HepG2 (cell line): Measurements from ENCODE around the gene DCAF7. TPM values are rescaled to one million over a fixed set of nuclear protein-coding genes. Genes with fewer than 3 reads are reported as not detected.

Experiments used
- DPF2 ChIP-seq: sonication (generic); formaldehyde crosslinking; IDR thresholded peaks from 2 replicates; pipeline ENCODE4 v1.4.0; 2020; ENCODE audit warnings: mild to moderate bottlenecking, low read depth, missing genetic modification reagents, borderline replicate concordance
- FOXK2 ChIP-seq: fragments of 450-650 bp; IDR thresholded peaks from 2 replicates; pipeline ENCODE4 v1.6.1; 2016
- KDM2A ChIP-seq: sonication (generic); formaldehyde crosslinking; IDR thresholded peaks from 2 replicates; pipeline ENCODE4 v1.4.0; 2020; ENCODE audit warnings: low read depth, missing genetic modification reagents, borderline replicate concordance
- KMT2A ChIP-seq: sonication (generic); formaldehyde crosslinking; IDR thresholded peaks from 2 replicates; pipeline ENCODE4 v1.4.0; 2020; ENCODE audit warnings: missing genetic modification reagents
- MED1 ChIP-seq: sonication (generic); formaldehyde crosslinking; IDR thresholded peaks from 2 replicates; pipeline ENCODE4 v1.4.0; 2020; ENCODE audit warnings: missing genetic modification reagents
- NFKB2 ChIP-seq: sonication (generic); formaldehyde crosslinking; IDR thresholded peaks from 2 replicates; pipeline ENCODE4 v1.4.0; 2020; ENCODE audit warnings: missing genetic modification reagents, borderline replicate concordance
- RXRB ChIP-seq: IDR thresholded peaks from 2 replicates; pipeline ENCODE4 v1.6.1; 2016; ENCODE audit warnings: borderline replicate concordance, missing genetic modification reagents, missing compliant biosample characterization
- SMARCC2 ChIP-seq: fragments of 450-650 bp; IDR thresholded peaks from 2 replicates; pipeline ENCODE4 v1.6.1; 2017; ENCODE audit warnings: antibody characterized with exemption, mild to moderate bottlenecking
- TBL1XR1 ChIP-seq: fragments of 150-350 bp; IDR thresholded peaks from 2 replicates; pipeline ENCODE4 v1.6.1; 2014; ENCODE audit warnings: borderline replicate concordance, low read length; ENCODE audit not compliant: partially characterized antibody
- ZNF343 ChIP-seq: sonication (generic); formaldehyde crosslinking; IDR thresholded peaks from 2 replicates; pipeline ENCODE4 v1.4.0; 2020; ENCODE audit warnings: mild to moderate bottlenecking, missing genetic modification reagents
- ZNF589 ChIP-seq: sonication (generic); formaldehyde crosslinking; conservative IDR thresholded peaks from 2 replicates; pipeline ENCODE4 v1.8.0; 2022; ENCODE audit warnings: mild to moderate bottlenecking, moderate library complexity, missing genetic modification reagents
- polyA plus RNA-seq, 8 experiments: library from polyadenylated mRNA; depleted of rRNA in 3 of 8; stranded (reverse) in 7 of 8; unstranded in 1 of 8; fragments of >200 nt; fragmentation: Illumina TruSeq in 4 of 8; extraction: Trizol in 4 of 8; gene quantifications; 2 replicates each; pipeline versions ENCODE4 v1.2.1 to v1.2.3, GENCODE V29; 2011 to 2016; ENCODE audit warnings: low read depth in 4 of 8, missing spikeins in 1 of 8, mixed read lengths in 1 of 8; ENCODE audit not compliant: insufficient read depth in 1 of 8
- total RNA-seq, 5 experiments: library from RNA; depleted of rRNA; stranded (reverse); fragments of >200 nt; fragmentation: Illumina TruSeq; extraction: Trizol; gene quantifications; 2 replicates each; pipeline ENCODE4 v1.2.3, GENCODE V29; 2016; ENCODE audit warnings: low read depth in 1 of 5
- TF ChIP-seq, protein P1 (sequence below): sonication (generic); formaldehyde crosslinking; IDR thresholded peaks from 2 replicates; pipeline ENCODE4 v1.4.0; 2020; ENCODE audit warnings: low read depth, missing genetic modification reagents
- TF ChIP-seq, protein P2 (sequence below): sonication (generic); formaldehyde crosslinking; IDR thresholded peaks from 2 replicates; pipeline ENCODE4 v1.4.0; 2020; ENCODE audit warnings: missing genetic modification reagents
- TF ChIP-seq, protein P3 (sequence below): sonication (generic); formaldehyde crosslinking; IDR thresholded peaks from 2 replicates; pipeline ENCODE4 v1.8.0; 2022; ENCODE audit warnings: mild to moderate bottlenecking, missing genetic modification reagents, borderline replicate concordance
- TF ChIP-seq, protein P4 (sequence below): IDR thresholded peaks from 2 replicates; pipeline ENCODE4 v1.6.1; 2016
- TF ChIP-seq, protein P5 (sequence below): sonication (generic); formaldehyde crosslinking; IDR thresholded peaks from 2 replicates; pipeline ENCODE4 v1.8.0; 2022; ENCODE audit warnings: mild to moderate bottlenecking, missing genetic modification reagents, moderate library complexity
- TF ChIP-seq, protein P6 (sequence below): sonication (generic); formaldehyde crosslinking; IDR thresholded peaks from 2 replicates; pipeline ENCODE4 v1.5.0; 2020; ENCODE audit warnings: mild to moderate bottlenecking, missing genetic modification reagents

The DCAF7 gene
- total and polyA plus RNA-seq, 2 of the 13 experiments (the other 11 are each of a cell fraction or from before 2014, with no cell fraction given), result 55.2 to 73.4 TPM

DNA sequence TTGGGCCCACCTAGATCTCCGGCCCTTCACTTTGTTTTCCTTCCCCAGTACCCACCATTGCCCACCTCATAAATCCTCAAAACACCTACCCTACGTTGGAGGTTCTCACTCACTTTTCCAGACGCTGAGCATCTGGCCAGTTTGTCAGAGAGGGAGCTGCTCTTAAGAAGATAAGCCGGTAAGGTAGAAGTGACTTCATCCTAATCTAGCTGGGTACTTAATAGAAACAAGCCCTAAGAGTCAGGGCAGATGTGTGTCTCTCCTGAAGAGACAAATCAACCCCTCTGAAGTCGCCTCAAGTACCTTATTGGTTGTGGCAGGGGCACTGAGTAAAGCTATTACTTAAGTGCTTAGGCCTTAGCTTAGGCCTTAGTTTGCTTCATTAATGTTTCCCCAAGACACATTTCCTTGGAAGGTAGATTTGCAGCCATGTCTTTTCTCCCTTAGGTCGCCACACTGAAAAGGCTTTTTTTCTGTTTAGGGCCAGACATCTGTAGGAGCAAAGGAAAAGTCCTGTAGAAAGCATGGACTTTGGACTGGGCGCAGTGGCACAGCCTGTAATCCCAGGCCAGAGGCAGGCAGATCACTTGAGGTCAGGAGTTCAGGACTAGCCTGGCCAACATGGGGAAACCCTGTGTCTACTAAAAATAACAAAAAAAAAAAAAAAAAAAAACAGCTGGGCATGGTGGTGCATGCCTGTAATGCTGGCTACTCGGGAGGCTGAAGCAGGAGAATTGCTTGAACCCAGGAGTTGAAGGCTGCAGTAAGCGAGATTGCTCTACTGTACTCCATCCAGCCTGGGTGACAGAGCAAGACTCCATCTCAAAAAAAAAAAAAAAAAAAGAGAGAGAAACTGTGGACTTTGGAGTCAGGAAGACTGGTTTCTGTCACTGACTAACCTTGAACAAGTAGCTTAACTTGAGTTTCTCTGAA is 51.4 kb downstream of the DCAF7 start (continued):
- TF ChIP-seq TBL1XR1, result no peak
- no peak for TF ChIP-seq DPF2 (CRISPR knock-in tag)
- TF ChIP-seq NFKB2 (CRISPR knock-in tag), result no peak
- TF ChIP-seq, protein P1, sequence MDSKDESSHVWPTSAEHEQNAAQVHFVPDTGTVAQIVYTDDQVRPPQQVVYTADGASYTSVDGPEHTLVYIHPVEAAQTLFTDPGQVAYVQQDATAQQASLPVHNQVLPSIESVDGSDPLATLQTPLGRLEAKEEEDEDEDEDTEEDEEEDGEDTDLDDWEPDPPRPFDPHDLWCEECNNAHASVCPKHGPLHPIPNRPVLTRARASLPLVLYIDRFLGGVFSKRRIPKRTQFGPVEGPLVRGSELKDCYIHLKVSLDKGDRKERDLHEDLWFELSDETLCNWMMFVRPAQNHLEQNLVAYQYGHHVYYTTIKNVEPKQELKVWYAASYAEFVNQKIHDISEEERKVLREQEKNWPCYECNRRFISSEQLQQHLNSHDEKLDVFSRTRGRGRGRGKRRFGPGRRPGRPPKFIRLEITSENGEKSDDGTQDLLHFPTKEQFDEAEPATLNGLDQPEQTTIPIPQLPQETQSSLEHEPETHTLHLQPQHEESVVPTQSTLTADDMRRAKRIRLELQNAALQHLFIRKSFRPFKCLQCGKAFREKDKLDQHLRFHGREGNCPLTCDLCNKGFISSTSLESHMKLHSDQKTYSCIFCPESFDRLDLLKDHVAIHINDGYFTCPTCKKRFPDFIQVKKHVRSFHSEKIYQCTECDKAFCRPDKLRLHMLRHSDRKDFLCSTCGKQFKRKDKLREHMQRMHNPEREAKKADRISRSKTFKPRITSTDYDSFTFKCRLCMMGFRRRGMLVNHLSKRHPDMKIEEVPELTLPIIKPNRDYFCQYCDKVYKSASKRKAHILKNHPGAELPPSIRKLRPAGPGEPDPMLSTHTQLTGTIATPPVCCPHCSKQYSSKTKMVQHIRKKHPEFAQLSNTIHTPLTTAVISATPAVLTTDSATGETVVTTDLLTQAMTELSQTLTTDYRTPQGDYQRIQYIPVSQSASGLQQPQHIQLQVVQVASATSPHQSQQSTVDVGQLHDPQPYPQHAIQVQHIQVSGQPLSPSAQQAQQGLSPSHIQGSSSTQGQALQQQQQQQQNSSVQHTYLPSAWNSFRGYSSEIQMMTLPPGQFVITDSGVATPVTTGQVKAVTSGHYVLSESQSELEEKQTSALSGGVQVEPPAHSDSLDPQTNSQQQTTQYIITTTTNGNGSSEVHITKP, result no peak
- TF ChIP-seq, protein P2, sequence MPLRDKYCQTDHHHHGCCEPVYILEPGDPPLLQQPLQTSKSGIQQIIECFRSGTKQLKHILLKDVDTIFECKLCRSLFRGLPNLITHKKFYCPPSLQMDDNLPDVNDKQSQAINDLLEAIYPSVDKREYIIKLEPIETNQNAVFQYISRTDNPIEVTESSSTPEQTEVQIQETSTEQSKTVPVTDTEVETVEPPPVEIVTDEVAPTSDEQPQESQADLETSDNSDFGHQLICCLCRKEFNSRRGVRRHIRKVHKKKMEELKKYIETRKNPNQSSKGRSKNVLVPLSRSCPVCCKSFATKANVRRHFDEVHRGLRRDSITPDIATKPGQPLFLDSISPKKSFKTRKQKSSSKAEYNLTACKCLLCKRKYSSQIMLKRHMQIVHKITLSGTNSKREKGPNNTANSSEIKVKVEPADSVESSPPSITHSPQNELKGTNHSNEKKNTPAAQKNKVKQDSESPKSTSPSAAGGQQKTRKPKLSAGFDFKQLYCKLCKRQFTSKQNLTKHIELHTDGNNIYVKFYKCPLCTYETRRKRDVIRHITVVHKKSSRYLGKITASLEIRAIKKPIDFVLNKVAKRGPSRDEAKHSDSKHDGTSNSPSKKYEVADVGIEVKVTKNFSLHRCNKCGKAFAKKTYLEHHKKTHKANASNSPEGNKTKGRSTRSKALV (CRISPR knock-in tag), result 0 out of 2 replicates have a peak, but pooled peaks have one; percentile 2
- TF ChIP-seq SMARCC2, result no peak
- TF ChIP-seq, protein P3, sequence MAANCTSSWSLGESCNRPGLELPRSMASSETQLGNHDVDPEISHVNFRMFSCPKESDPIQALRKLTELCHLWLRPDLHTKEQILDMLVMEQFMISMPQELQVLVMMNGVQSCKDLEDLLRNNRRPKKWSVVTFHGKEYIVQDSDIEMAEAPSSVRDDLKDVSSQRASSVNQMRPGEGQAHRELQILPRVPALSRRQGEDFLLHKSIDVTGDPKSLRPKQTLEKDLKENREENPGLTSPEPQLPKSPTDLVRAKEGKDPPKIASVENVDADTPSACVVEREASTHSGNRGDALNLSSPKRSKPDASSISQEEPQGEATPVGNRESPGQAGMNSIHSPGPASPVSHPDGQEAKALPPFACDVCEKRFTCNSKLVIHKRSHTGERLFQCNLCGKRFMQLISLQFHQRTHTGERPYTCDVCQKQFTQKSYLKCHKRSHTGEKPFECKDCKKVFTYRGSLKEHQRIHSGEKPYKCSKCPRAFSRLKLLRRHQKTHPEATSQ (CRISPR knock-in tag), result no peak
- TF ChIP-seq, protein P4, sequence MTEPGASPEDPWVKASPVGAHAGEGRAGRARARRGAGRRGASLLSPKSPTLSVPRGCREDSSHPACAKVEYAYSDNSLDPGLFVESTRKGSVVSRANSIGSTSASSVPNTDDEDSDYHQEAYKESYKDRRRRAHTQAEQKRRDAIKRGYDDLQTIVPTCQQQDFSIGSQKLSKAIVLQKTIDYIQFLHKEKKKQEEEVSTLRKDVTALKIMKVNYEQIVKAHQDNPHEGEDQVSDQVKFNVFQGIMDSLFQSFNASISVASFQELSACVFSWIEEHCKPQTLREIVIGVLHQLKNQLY (CRISPR knock-in tag), result no peak
- TF ChIP-seq, protein P5, sequence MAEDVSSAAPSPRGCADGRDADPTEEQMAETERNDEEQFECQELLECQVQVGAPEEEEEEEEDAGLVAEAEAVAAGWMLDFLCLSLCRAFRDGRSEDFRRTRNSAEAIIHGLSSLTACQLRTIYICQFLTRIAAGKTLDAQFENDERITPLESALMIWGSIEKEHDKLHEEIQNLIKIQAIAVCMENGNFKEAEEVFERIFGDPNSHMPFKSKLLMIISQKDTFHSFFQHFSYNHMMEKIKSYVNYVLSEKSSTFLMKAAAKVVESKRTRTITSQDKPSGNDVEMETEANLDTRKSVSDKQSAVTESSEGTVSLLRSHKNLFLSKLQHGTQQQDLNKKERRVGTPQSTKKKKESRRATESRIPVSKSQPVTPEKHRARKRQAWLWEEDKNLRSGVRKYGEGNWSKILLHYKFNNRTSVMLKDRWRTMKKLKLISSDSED (CRISPR knock-in tag), result no peak
- no peak for TF ChIP-seq KDM2A
- TF ChIP-seq, protein P6, sequence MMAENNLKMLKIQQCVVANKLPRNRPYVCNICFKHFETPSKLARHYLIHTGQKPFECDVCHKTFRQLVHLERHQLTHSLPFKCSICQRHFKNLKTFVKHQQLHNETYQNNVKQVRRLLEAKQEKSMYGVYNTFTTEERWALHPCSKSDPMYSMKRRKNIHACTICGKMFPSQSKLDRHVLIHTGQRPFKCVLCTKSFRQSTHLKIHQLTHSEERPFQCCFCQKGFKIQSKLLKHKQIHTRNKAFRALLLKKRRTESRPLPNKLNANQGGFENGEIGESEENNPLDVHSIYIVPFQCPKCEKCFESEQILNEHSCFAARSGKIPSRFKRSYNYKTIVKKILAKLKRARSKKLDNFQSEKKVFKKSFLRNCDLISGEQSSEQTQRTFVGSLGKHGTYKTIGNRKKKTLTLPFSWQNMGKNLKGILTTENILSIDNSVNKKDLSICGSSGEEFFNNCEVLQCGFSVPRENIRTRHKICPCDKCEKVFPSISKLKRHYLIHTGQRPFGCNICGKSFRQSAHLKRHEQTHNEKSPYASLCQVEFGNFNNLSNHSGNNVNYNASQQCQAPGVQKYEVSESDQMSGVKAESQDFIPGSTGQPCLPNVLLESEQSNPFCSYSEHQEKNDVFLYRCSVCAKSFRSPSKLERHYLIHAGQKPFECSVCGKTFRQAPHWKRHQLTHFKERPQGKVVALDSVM (CRISPR knock-in tag), result no peak
- no peak for TF ChIP-seq KMT2A (CRISPR knock-in tag)
- peak; percentile 40; the same call in 1 of the 2 replicates for TF ChIP-seq MED1
- peak; percentile 65 for TF ChIP-seq RXRB
- no peak for TF ChIP-seq FOXK2
- 0 out of 2 replicates have a peak, but pooled peaks have one; percentile 16 for TF ChIP-seq ZNF343 (CRISPR knock-in tag)
- TF ChIP-seq ZNF589 (CRISPR knock-in tag), result no peak
